Breast epithelium (tissue), 4 donors: ENCODE measurements around the gene METTL16. TPM values are rescaled to one million over a fixed set of nuclear protein-coding genes. Genes with fewer than 3 reads are reported as not detected.

Experiments used
- DNase-seq, 2 donors: peaks; one replicate each; pipeline ENCODE4 v3.0.0-alpha.2; 2019; ENCODE audit warnings: low spot score in 2 of 2
- H3K27ac ChIP-seq, 2 donors: fragments of 200-600 bp; sonication (generic) in 1 of 2; one replicate each; pipeline ENCODE4 v1.5.1; 2016 to 2019; ENCODE audit warnings: mild to moderate bottlenecking in 1 of 2
- H3K27me3 ChIP-seq, 2 donors: fragments of 200-600 bp; sonication (generic) in 1 of 2; one replicate each; pipeline versions ENCODE4 v1.5.1 to v1.6.0; 2017 to 2019; ENCODE audit warnings: control low read depth in 1 of 2, mild to moderate bottlenecking in 1 of 2
- H3K36me3 ChIP-seq: fragments of 200-600 bp; one replicate; pipeline ENCODE4 v1.5.1; 2019
- H3K4me1 ChIP-seq, 2 donors: fragments of 200-600 bp; sonication (generic); one replicate each; pipeline ENCODE4 v1.5.1; 2016 to 2019; ENCODE audit warnings: control low read depth in 1 of 2
- H3K4me3 ChIP-seq, 3 donors: fragments of 200-600 bp; sonication (generic); 1 replicate in 2 of 3; 2 replicates in 1 of 3; pipeline ENCODE4 v1.5.1; 2016 to 2019; ENCODE audit warnings: mild to moderate bottlenecking in 3 of 3, moderate library complexity in 2 of 3
- H3K9me3 ChIP-seq, 2 donors: fragments of 200-600 bp; sonication (generic) in 1 of 2; one replicate each; pipeline ENCODE4 v1.5.1; 2016 to 2019; ENCODE audit warnings: control low read depth in 1 of 2
- POLR2A ChIP-seq: fragments of 450-650 bp; IDR thresholded peaks from one replicate; pipeline ENCODE4 v1.6.1; 2016; ENCODE audit warnings: antibody characterized with exemption, mild to moderate bottlenecking, moderate library complexity
- POLR2AphosphoS5 ChIP-seq, 3 donors: sonication (generic); formaldehyde crosslinking; IDR thresholded peaks; one replicate each; pipeline ENCODE4 v1.6.1; 2017; ENCODE audit warnings: antibody characterized with exemption in 3 of 3
- intact Hi-C: fragments of 100-400 bp; cut with DNase I; formaldehyde crosslinking; loops from one replicate; pipeline ENCODE4 v1.15.1; 2023; ENCODE audit warnings: low total_unique reads
- total RNA-seq, 3 donors: library from RNA; depleted of rRNA; stranded (reverse); fragments of >200 nt; gene quantifications; one replicate each; pipeline ENCODE4 v1.1.0, GENCODE V29; 2016
- TF ChIP-seq, protein P1 (sequence below), 3 donors: fragments of 450-650 bp; IDR thresholded peaks; one replicate each; pipeline ENCODE4 v1.5.1; 2016 to 2017; ENCODE audit warnings: antibody characterized with exemption in 3 of 3, mild to moderate bottlenecking in 3 of 3, moderate library complexity in 3 of 3

The METTL16 gene
- total RNA-seq, 3 donors from 2014 or later, result 25.6 to 46.4 (median 26.9) TPM

DNA sequence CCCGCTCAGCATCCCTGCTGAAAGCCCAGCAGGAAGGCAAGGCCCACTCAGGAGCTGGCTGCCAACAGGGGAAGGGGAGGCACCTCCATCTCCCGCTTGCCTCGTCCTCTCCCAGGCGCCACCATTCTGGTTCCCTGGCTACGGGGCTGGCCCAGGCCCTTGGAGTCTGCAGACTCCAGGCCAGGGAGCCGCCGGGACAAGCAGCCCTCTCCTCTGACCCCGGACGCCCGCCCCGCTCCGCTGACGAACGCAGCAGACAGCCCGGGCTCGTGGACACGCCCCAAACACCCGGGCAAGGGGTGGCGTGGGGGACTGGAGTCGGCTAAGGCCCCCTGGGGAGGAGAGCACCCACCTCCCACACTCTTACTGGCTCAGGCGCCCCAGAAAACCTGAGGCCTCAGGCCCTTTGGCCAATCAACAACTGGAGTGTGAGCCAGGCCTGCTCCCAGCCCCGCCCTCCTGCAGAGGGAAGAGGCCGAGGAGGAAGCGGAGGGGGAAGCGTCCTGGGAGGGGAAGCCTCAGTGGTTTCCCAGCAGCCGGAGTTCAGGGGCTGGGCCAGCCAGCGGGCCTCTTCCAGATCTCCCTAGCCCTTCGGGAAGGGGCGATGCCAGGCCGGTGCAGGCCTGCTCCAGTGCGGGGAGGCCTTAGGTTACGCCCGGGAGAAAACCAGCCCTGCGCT is 115.0 kb downstream of the METTL16 start:
- Histone ChIP-seq H3K4me1 (peaks cover 13 to 46% of the 10 kb centered on the region in 2 donors), H3K9me3 (no peaks in the 10 kb centered on the region), H3K4me3 (peak overlapping the region; percentile 21 to 99 (median 43)), H3K27me3 (no peaks in the 10 kb centered on the region), H3K36me3 (no peaks in the 10 kb centered on the region), H3K27ac (peak overlapping the region; percentile 99)
- peak; percentile 89 for DNase-seq
- TF ChIP-seq POLR2A (peak; percentile 21), POLR2AphosphoS5 (IDR thresholded peaks at IDR 0.05) (peak; percentile 60 to 74 (median 63))
- TF ChIP-seq, protein P1, sequence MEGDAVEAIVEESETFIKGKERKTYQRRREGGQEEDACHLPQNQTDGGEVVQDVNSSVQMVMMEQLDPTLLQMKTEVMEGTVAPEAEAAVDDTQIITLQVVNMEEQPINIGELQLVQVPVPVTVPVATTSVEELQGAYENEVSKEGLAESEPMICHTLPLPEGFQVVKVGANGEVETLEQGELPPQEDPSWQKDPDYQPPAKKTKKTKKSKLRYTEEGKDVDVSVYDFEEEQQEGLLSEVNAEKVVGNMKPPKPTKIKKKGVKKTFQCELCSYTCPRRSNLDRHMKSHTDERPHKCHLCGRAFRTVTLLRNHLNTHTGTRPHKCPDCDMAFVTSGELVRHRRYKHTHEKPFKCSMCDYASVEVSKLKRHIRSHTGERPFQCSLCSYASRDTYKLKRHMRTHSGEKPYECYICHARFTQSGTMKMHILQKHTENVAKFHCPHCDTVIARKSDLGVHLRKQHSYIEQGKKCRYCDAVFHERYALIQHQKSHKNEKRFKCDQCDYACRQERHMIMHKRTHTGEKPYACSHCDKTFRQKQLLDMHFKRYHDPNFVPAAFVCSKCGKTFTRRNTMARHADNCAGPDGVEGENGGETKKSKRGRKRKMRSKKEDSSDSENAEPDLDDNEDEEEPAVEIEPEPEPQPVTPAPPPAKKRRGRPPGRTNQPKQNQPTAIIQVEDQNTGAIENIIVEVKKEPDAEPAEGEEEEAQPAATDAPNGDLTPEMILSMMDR (IDR thresholded peaks at IDR 0.05), result no peak
- intact Hi-C loops, result loop anchor here (10.0 kb wide), 1 partner anchor 1748 kb away; the partner anchor contains the start of genes CYB5D2 and ZZEF1

DNA sequence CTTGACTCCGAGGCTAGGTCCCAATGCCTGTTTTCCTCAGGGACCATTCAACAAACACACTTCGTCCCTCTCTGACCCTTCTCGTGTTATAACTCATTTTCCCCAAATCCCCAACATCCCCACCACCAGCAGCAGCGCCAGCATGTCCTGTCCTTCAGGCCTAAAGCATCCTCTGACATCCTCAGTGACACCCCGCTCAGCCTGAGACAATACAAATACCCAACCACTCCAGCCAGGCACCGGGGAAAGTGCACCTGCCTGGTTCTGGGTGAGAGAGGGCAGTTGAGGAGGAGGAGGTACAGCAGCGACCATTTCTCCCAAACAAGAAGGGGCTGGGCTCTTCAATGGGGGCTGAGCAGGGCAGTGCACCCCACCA is 115.5 kb downstream of the METTL16 start:
- H3K9me3 ChIP-seq, result no peaks in the 10 kb centered on the region
- no peak for DNase-seq
- no peaks in the 10 kb centered on the region for H3K27me3 ChIP-seq
- H3K36me3 ChIP-seq, result no peaks in the 10 kb centered on the region
- peak overlapping the region; percentile 99 for H3K27ac ChIP-seq
- peak overlapping the region; percentile 21 to 99 (median 43) for H3K4me3 ChIP-seq
- TF ChIP-seq POLR2AphosphoS5 (IDR thresholded peaks at IDR 0.05) (no peak), POLR2A (no peak)
- TF ChIP-seq, protein P1 (IDR thresholded peaks at IDR 0.05), result no peak
- H3K4me1 ChIP-seq, result peaks cover 12 to 51% of the 10 kb centered on the region in 2 donors
- intact Hi-C loops, result loop anchor here (10.0 kb wide), 1 partner anchor 1749 kb away; the partner anchor contains the start of genes CYB5D2 and ZZEF1

DNA sequence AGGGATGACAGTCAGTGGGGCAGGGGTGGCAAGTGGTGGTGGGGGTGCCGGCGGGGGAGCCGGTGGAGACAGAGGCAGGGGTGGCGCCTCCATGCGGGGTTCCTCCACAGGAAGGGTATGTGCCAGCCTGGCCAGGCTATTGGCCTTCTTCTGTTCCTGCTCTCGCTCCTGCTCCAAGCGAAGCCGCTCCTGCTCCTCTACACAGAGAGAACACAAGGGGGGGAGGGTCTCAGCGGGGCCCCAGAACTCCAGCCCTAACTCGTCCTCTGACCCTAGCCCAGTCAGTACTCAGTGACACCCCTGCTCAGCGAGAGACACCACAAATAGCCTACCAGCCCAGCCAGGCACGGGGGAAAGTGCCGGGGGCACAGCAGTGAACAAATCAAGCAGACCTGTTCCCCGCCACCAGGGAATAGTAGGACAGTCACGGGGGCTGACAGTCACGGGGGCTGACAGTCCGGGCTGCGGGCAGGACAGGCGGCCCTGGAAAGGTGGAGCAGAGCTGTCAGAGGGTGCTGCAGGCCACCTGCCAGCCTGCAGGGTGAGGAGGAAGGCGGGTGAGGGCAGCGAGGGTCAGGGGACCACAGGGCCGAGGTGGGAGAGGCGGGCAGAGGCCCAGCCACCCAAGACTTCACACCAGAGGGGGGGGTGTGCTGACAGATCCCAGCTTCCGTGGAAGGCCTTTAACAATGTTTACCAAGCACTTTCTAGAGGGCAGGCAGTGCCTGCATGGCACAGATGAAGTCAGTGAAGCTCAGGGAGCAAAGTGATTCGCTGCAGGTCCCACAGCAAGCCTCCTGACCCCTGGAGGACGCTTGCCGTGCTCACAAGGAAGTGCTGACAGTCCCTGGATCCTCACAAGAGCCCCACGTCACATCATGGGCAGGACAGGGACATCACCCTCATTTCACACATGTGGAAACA is 116.2 kb downstream of the METTL16 start:
- H3K27ac ChIP-seq, result peak overlapping the region; percentile 99
- DNase-seq, result no peak
- H3K4me1 ChIP-seq, result peaks cover 8 to 58% of the 10 kb centered on the region in 2 donors
- no peaks in the 10 kb centered on the region for H3K9me3 ChIP-seq
- no peaks in the 10 kb centered on the region for H3K36me3 ChIP-seq
- H3K4me3 ChIP-seq, result peak overlapping the region in 2 of 3 donors; percentile 43 to 99
- H3K27me3 ChIP-seq, result no peaks in the 10 kb centered on the region
- intact Hi-C loops, result loop anchor here (10.0 kb wide), 1 partner anchor 1749 kb away; the partner anchor contains the start of genes CYB5D2 and ZZEF1
- TF ChIP-seq POLR2AphosphoS5 (IDR thresholded peaks at IDR 0.05), result no peak
- no peak for TF ChIP-seq POLR2A
- TF ChIP-seq, protein P1 (IDR thresholded peaks at IDR 0.05), result no peak

DNA sequence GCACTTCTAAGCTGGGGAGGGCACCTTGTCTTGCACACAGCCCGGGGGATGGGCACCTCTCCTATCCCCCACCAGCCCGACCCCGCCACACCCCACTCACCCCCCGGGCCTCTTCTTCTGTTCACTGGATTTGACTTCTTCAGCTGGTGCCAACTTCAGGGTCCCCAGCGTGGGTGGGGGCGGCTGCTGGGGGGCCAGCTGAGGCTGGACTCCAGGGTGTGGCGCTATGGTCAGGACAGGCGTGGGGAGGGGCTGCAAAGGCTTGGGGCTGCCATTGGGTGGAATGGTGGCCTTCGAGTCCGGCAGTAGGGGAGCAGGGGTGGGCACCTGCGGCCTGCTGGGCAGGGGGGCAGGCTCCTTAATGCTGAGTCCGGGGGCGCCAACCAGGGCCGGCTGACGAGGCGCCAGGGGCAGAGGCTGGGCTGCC is 116.9 kb downstream of the METTL16 start:
- no peaks in the 10 kb centered on the region for H3K9me3 ChIP-seq
- no peaks in the 10 kb centered on the region for H3K36me3 ChIP-seq
- no peak for DNase-seq
- TF ChIP-seq, protein P1 (IDR thresholded peaks at IDR 0.05), result no peak
- no peak for TF ChIP-seq POLR2A
- TF ChIP-seq POLR2AphosphoS5 (IDR thresholded peaks at IDR 0.05), result no peak
- peaks cover 8 to 63% of the 10 kb centered on the region in 2 donors for H3K4me1 ChIP-seq
- H3K4me3 ChIP-seq, result no peak overlapping the region
- peak overlapping the region; percentile 99 for H3K27ac ChIP-seq
- intact Hi-C loops, result loop anchor here (10.0 kb wide), 1 partner anchor 1750 kb away; the partner anchor contains the start of genes CYB5D2 and ZZEF1
- H3K27me3 ChIP-seq, result no peaks in the 10 kb centered on the region
